Activated CD4-positive, alpha-beta memory T cell treated with anti-CD3 and anti-CD28 coated beads, Interleukin-2, amount 10 ng/mL, durations not matched to agents 7 days and 5 days (primary cell): ENCODE data around the gene CD79B. TPM values are rescaled to one million over a fixed set of nuclear protein-coding genes. Genes with fewer than 3 reads are reported as not detected.
A peak's percentile ranks its signal among the peaks of the same experiment; 100 is the strongest.

Experiments used
- CTCF ChIA-PET: fragments of 350-600 bp; sonication (Branson Sonifier 250); formaldehyde crosslinking; loops from one replicate; lab custom pipeline; 2021; ENCODE audit warnings: antibody characterized with exemption, inconsistent platforms; lab: Charles Lee
- POLR2A ChIA-PET: fragments of 350-600 bp; sonication (Branson Sonifier 250); formaldehyde crosslinking; loops from one replicate; lab custom pipeline; 2021; ENCODE audit warnings: antibody characterized with exemption; lab: Charles Lee
- DNase-seq: peaks from one replicate; pipeline ENCODE4 v3.0.0-alpha.2; 2020
- H3K27ac Mint-ChIP-seq: one replicate; pipeline ENCODE4 v1.8.0; 2021; ENCODE audit warnings: mild to moderate bottlenecking, mixed read lengths
- H3K27me3 Mint-ChIP-seq: one replicate; pipeline ENCODE4 v1.8.0; 2021; ENCODE audit warnings: mixed read lengths
- H3K36me3 Mint-ChIP-seq: one replicate; pipeline ENCODE4 v1.8.0; 2021; ENCODE audit warnings: low read depth, mixed read lengths
- H3K4me1 Mint-ChIP-seq: one replicate; pipeline ENCODE4 v1.8.0; 2021; ENCODE audit warnings: mixed read lengths
- H3K4me3 Mint-ChIP-seq: one replicate; pipeline ENCODE4 v1.8.0; 2021; ENCODE audit warnings: mild to moderate bottlenecking, mixed read lengths
- H3K9me3 Mint-ChIP-seq: one replicate; pipeline ENCODE4 v1.8.0; 2021; ENCODE audit warnings: mixed read lengths
- total RNA-seq, 2 experiments: library from RNA; stranded (reverse); gene quantifications; one replicate each; pipeline ENCODE4 v1.2.3, GENCODE V29; 2021

The CD79B gene
- 10 to 100 TPM; 48.6 to 50.2 TPM for total RNA-seq

GRCh38 chr17:63931981-63932561 lies at the start of gene CD79B:
TSS of gene CD79B (minus strand) at chr17:63932331. CDS start at chr17:63932261, 70 bp downstream.
- CTCF ChIA-PET: interaction anchor here (0.6 to 4.2 kb wide), 12 partner anchors 13 to 201 kb away, joined by 3 to 44 read pairs (median 5); partner anchors contain the start of genes GH1 and ICAM2
- Mint-ChIP-seq H3K27ac (peak within 1 kb of the TSS; percentile 90), H3K4me3 (peak within 1 kb of the TSS; percentile 96), H3K4me1 (peaks cover 31% of the 10 kb centered on the region), H3K36me3 (peaks cover 14% of the 10 kb centered on the region), H3K27me3 (peaks cover 7% of the 10 kb centered on the region), H3K9me3 (no peaks in the 10 kb centered on the region)
- POLR2A ChIA-PET: interaction anchor here (0.9 to 4.4 kb wide), 13 partner anchors 9 to 213 kb away, joined by 3 to 21 read pairs (median 4); partner anchors contain the start of genes GH1 and ICAM2
- DNase-seq: peak; percentile 49

GRCh38 chr17:63978272-63979200 lies 46.4 kb upstream of the CD79B start:
- Mint-ChIP-seq H3K4me1 (peaks cover 16% of the 10 kb centered on the region), H3K27ac (no peak overlapping the region), H3K27me3 (peaks cover 10% of the 10 kb centered on the region), H3K9me3 (peaks cover 10% of the 10 kb centered on the region), H3K4me3 (no peak overlapping the region), H3K36me3 (peaks cover 6% of the 10 kb centered on the region)
- ChIA-PET POLR2A (interaction anchor here (1.1 to 1.6 kb wide), 3 partner anchors 11 to 38 kb away, joined by 3 to 5 read pairs (median 4); no protein-coding TSS in a partner anchor), CTCF (interaction anchor here (0.9 kb wide), 1 partner anchor 51 kb away, joined by 3 read pairs; no protein-coding TSS in a partner anchor)
- no peak for DNase-seq

- H3K27me3 Mint-ChIP-seq: peaks cover 10% of the 10 kb centered on the region
- ChIA-PET POLR2A (interaction anchor here (0.9 to 1.7 kb wide), 3 partner anchors 10 to 45 kb away, joined by 3 to 4 read pairs (median 3); partner anchors contain the start of gene CD79B), CTCF (interaction anchor here (0.7 to 1.1 kb wide), 3 partner anchors 9 to 157 kb away, joined by 3 to 4 read pairs (median 3); no protein-coding TSS in a partner anchor)
- peaks cover 16% of the 10 kb centered on the region for H3K4me1 Mint-ChIP-seq
- peaks cover 1% of the 10 kb centered on the region for H3K9me3 Mint-ChIP-seq
- no peak overlapping the region for H3K4me3 Mint-ChIP-seq
- H3K36me3 Mint-ChIP-seq: no peaks in the 10 kb centered on the region
- DNase-seq: no peak
- H3K27ac Mint-ChIP-seq: no peak overlapping the region
Measured at GRCh38 chr17:63976702-63977101, 44.6 kb upstream of the CD79B start.

DNA sequence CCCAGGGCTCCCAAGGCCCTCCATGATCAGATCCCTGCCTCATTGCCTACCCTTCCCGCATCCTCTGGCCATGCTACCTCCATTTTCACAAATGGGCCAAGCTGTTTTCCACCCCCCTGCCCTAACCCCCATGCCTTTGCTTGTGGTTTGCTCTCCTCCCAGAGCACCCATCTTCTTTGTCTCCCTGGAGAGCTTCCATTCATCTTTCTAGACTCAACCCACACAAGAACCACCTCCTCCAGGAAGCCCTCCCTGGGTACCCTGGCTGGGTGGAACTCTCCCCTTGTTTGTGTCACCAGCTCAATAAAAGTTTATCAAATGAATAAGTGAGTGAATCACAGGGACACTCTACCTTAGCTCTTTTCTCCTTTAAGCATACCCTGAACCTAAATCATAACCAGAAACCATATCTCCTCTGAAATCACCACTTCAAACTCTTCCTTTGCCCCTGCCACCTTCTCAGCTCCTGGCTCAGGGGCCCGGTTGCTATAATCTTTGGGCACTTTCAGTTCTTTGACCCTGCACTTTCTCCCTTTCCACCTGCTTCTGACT lies 43.5 kb upstream of the CD79B start:
- peaks cover 16% of the 10 kb centered on the region for H3K4me1 Mint-ChIP-seq
- no peak overlapping the region for H3K4me3 Mint-ChIP-seq
- ChIA-PET POLR2A (interaction anchor here (0.7 to 1.7 kb wide), 4 partner anchors 10 to 155 kb away, joined by 3 to 4 read pairs (median 3); no protein-coding TSS in a partner anchor), CTCF (interaction anchor here (0.7 to 2.2 kb wide), 5 partner anchors 15 to 56 kb away, joined by 3 to 13 read pairs (median 4); no protein-coding TSS in a partner anchor)
- no peak for DNase-seq
- peaks cover 10% of the 10 kb centered on the region for H3K27me3 Mint-ChIP-seq
- no peak overlapping the region for H3K27ac Mint-ChIP-seq
- H3K36me3 Mint-ChIP-seq: no peaks in the 10 kb centered on the region
- H3K9me3 Mint-ChIP-seq: no peaks in the 10 kb centered on the region

DNA sequence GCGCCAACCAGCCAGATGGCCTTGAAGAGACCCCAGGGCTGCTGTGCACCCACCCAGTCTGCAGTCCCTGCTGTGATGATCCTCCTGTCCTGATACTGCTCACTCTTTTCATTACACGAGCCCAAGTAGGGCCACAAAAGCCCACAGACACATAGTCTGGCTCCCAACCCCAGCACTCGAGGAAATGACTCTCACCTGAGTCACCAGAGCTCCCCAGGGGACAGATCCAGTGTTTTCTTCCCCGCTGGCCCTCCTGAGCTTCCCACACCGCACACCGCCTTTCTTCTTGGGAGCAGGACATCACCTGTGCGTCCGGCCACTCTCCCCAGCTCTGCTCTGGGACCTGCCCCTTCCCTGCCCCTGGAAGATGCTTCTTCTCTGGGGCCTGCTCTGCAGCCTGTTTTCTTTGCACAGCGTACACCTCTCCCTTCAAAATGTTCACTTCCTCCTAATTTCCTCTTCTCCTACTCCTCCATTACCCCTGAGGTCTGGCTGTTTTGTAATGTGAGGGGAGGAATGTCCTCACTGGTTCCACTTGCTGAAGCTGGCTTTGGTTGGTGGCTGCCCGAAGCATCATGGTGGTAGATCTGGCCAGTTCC lies 42.6 kb upstream of the CD79B start:
- Mint-ChIP-seq H3K9me3 (no peaks in the 10 kb centered on the region), H3K27me3 (peaks cover 14% of the 10 kb centered on the region), H3K27ac (no peak overlapping the region), H3K36me3 (no peaks in the 10 kb centered on the region), H3K4me1 (peaks cover 16% of the 10 kb centered on the region), H3K4me3 (no peak overlapping the region)
- POLR2A ChIA-PET: interaction anchor here (0.7 to 1.7 kb wide), 2 partner anchors 11 to 12 kb away, joined by 3 to 4 read pairs; no protein-coding TSS in a partner anchor
- CTCF ChIA-PET: interaction anchor here (1.2 to 2.2 kb wide), 4 partner anchors 11 to 55 kb away, joined by 3 to 13 read pairs (median 4); no protein-coding TSS in a partner anchor
- DNase-seq: no peak

DNA sequence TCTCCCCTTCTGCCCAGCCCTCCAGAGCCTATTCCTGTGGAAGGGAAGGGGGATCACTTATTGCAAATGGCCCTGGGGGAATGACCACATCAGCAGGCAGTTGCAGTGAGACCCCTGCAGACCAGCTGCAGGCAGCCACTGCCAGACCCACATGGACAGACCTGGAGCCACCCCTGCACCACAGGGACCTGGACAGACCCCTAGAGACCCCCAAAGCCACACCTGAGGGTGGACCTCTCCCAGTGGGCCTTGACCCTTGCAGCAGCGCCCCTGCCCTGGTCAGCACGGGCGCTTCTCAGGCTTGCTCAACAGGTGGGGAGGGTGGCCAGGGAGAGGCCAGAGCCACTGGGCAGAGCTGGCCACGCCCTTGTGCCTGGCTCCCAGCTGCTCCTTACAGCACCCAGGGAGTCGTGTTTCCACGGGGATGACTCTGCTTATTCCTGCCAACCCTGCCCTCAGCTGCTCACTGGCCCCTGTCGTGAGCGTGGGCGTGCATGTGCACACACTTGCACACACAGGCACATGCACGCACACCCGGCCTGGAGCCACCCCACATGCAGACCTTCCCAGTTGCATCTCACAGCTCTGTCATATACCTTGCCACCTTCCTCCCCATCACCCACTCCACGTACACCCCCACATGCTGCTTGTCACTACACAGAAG lies 41.9 kb upstream of the CD79B start:
- CTCF ChIA-PET: interaction anchor here (1.2 to 2.2 kb wide), 2 partner anchors 12 to 28 kb away, joined by 3 to 13 read pairs; no protein-coding TSS in a partner anchor
- H3K27ac Mint-ChIP-seq: no peak overlapping the region
- peaks cover 16% of the 10 kb centered on the region for H3K27me3 Mint-ChIP-seq
- POLR2A ChIA-PET: interaction anchor here (0.6 kb wide), 1 partner anchor 25 kb away, joined by 3 read pairs; no protein-coding TSS in a partner anchor
- H3K36me3 Mint-ChIP-seq: no peaks in the 10 kb centered on the region
- H3K9me3 Mint-ChIP-seq: no peaks in the 10 kb centered on the region
- H3K4me1 Mint-ChIP-seq: peaks cover 16% of the 10 kb centered on the region
- H3K4me3 Mint-ChIP-seq: no peak overlapping the region
- DNase-seq: no peak

DNA sequence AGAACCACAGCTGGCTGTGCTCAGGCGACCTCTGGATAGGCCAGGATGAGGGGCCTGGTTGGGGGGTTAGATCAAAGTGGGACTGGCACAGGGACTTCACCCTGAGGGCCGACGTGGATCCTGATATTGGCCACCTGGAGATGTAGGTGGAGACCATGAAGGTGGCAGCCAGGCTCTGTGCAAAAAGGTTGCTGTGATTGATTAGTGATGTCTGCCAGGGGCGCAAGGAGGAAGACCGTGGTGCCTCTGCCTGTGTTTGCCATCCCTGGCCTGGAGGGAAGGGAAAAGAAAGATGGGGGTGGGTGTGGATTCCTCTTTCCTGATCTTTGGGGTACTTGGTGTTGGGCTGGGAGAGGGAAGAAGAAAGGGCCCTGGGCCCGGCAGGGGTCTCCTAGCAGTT lies 41.1 kb upstream of the CD79B start:
- Mint-ChIP-seq H3K9me3 (no peaks in the 10 kb centered on the region), H3K36me3 (no peaks in the 10 kb centered on the region), H3K27ac (no peak overlapping the region), H3K4me3 (no peak overlapping the region), H3K4me1 (peaks cover 17% of the 10 kb centered on the region), H3K27me3 (peaks cover 17% of the 10 kb centered on the region)
- ChIA-PET CTCF (no interaction called here), POLR2A (no interaction called here)
- no peak for DNase-seq

- POLR2A ChIA-PET: no interaction called here
- Mint-ChIP-seq H3K4me1 (peaks cover 17% of the 10 kb centered on the region), H3K36me3 (no peaks in the 10 kb centered on the region), H3K27ac (no peak within 1 kb of the TSS), H3K9me3 (no peaks in the 10 kb centered on the region), H3K27me3 (peaks cover 19% of the 10 kb centered on the region), H3K4me3 (no peak within 1 kb of the TSS)
- CTCF ChIA-PET: no interaction called here
- no peak for DNase-seq
Measured at GRCh38 chr17:63972796-63973195, 40.7 kb upstream of the CD79B start, which contains the start of gene SCN4A. TSS of gene SCN4A (minus strand) at chr17:63972918. CDS start at chr17:63972841, 77 bp downstream.

DNA sequence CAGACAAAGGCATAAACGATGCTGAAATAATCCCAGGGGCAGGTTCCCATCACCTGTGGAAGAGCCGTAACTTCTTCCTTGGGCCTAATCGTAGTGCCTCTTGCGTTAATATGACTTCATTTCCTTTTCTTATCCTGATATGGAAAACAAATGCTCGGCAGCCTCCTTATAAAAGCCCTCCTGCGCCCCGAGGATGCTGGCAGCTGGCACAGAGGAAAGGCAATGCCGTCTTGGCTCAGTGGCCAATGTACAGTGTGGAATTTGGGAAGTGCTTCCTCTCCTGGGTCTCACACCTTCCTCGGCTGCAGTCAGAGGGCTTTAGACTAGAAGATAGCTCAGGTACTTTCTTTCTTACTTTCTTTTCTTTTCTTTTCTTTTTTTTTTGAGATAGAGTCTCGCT lies 37.1 kb upstream of the CD79B start:
- POLR2A ChIA-PET: no interaction called here
- peaks cover 14% of the 10 kb centered on the region for H3K4me1 Mint-ChIP-seq
- no peaks in the 10 kb centered on the region for H3K9me3 Mint-ChIP-seq
- no peaks in the 10 kb centered on the region for H3K36me3 Mint-ChIP-seq
- CTCF ChIA-PET: no interaction called here
- H3K27me3 Mint-ChIP-seq: peaks cover 10% of the 10 kb centered on the region
- H3K4me3 Mint-ChIP-seq: no peak overlapping the region
- no peak for DNase-seq
- no peak overlapping the region for H3K27ac Mint-ChIP-seq

- Mint-ChIP-seq H3K4me3 (no peak overlapping the region), H3K36me3 (no peaks in the 10 kb centered on the region), H3K27me3 (peaks cover 10% of the 10 kb centered on the region), H3K4me1 (peaks cover 13% of the 10 kb centered on the region), H3K9me3 (no peaks in the 10 kb centered on the region), H3K27ac (no peak overlapping the region)
- DNase-seq: no peak
- CTCF ChIA-PET: interaction anchor here (0.7 to 1.7 kb wide), 4 partner anchors 18 to 63 kb away, joined by 5 to 6 read pairs (median 5); no protein-coding TSS in a partner anchor
- POLR2A ChIA-PET: interaction anchor here (1.3 to 1.5 kb wide), 2 partner anchors 11 to 12 kb away, joined by 3 to 5 read pairs; no protein-coding TSS in a partner anchor
Measured at GRCh38 chr17:63967953-63968352, 35.8 kb upstream of the CD79B start.

GRCh38 chr17:63966646-63967264 lies 34.6 kb upstream of the CD79B start:
- H3K9me3 Mint-ChIP-seq: no peaks in the 10 kb centered on the region
- ChIA-PET POLR2A (interaction anchor here (1.0 to 1.5 kb wide), 3 partner anchors 11 to 53 kb away, joined by 3 to 5 read pairs (median 4); partner anchors contain the start of gene ICAM2), CTCF (interaction anchor here (0.8 to 1.7 kb wide), 6 partner anchors 17 to 59 kb away, joined by 3 to 9 read pairs (median 5); no protein-coding TSS in a partner anchor)
- peaks cover 11% of the 10 kb centered on the region for H3K27me3 Mint-ChIP-seq
- no peak overlapping the region for H3K4me3 Mint-ChIP-seq
- no peaks in the 10 kb centered on the region for H3K36me3 Mint-ChIP-seq
- peaks cover 15% of the 10 kb centered on the region for H3K4me1 Mint-ChIP-seq
- DNase-seq: peak; percentile 54
- no peak overlapping the region for H3K27ac Mint-ChIP-seq
